Naive thymus-derived CD4-positive, alpha-beta T cell (primary cell): Measurements from ENCODE around the gene SERPINB5. TPM values are rescaled to one million over a fixed set of nuclear protein-coding genes. Genes with fewer than 3 reads are reported as not detected.

Source experiments
- ATAC-seq: fragments of 150-1000 bp; cut with Tn5 transposase; 2 replicates; pipeline ENCODE4 v1.10.0; 2021; ENCODE audit warnings: mild to moderate bottlenecking, moderate library complexity
- CTCF ChIA-PET: fragments of 350-600 bp; sonication (Branson Sonifier 250); formaldehyde crosslinking; loops from one replicate; lab custom pipeline; 2021; ENCODE audit warnings: antibody characterized with exemption; lab: Charles Lee
- POLR2A ChIA-PET: fragments of 350-600 bp; sonication (Branson Sonifier 250); formaldehyde crosslinking; loops from one replicate; lab custom pipeline; 2021; ENCODE audit warnings: antibody characterized with exemption, inconsistent platforms; lab: Charles Lee
- DNase-seq, 9 donors: peaks; one replicate each; pipeline versions ENCODE4 v3.0.0 to v3.0.0-alpha.2; 2020 to 2022; ENCODE audit warnings: mixed read lengths in 1 of 9
- H3K27ac ChIP-seq: one replicate; pipeline ENCODE4 v1.7.0; 2013; ENCODE audit warnings: mild to moderate bottlenecking, low read depth, low read length, moderate library complexity
- H3K27me3 ChIP-seq, 2 donors: one replicate each; pipeline ENCODE4 v1.7.0; 2013; ENCODE audit warnings: low read length in 2 of 2, mild to moderate bottlenecking in 2 of 2, moderate library complexity in 2 of 2; ENCODE audit not compliant: control insufficient read depth in 2 of 2, insufficient read depth in 2 of 2
- H3K36me3 ChIP-seq, 3 experiments: 1 replicate in 2 of 3; 2 replicates in 1 of 3; pipeline ENCODE4 v1.7.0; 2013; ENCODE audit warnings: low read length in 3 of 3, mild to moderate bottlenecking in 3 of 3, moderate library complexity in 1 of 3; ENCODE audit not compliant: insufficient read depth in 3 of 3, control insufficient read depth in 2 of 3
- H3K4me1 ChIP-seq, 2 donors: one replicate each; pipeline ENCODE4 v1.7.0; 2013; ENCODE audit warnings: low read length in 2 of 2, mild to moderate bottlenecking in 2 of 2, moderate library complexity in 1 of 2; ENCODE audit not compliant: control insufficient read depth in 2 of 2, insufficient read depth in 2 of 2
- H3K4me3 ChIP-seq: 2 replicates; pipeline ENCODE4 v1.7.0; 2013; ENCODE audit warnings: mild to moderate bottlenecking, low read length
- H3K9me3 ChIP-seq, 3 experiments: 1 replicate in 2 of 3; 2 replicates in 1 of 3; pipeline ENCODE4 v1.7.0; 2013; ENCODE audit warnings: low read length in 3 of 3; ENCODE audit not compliant: control insufficient read depth in 2 of 3
- H3K27ac Mint-ChIP-seq, 9 donors: one replicate each; pipeline ENCODE4 v1.8.0; 2020 to 2022; ENCODE audit warnings: mixed read lengths in 9 of 9, mild to moderate bottlenecking in 8 of 9, moderate library complexity in 5 of 9, inconsistent platforms in 2 of 9
- H3K27me3 Mint-ChIP-seq, 5 donors: one replicate each; pipeline ENCODE4 v1.8.0; 2021 to 2022; ENCODE audit warnings: mixed read lengths in 5 of 5, mild to moderate bottlenecking in 1 of 5
- H3K36me3 Mint-ChIP-seq, 5 donors: one replicate each; pipeline ENCODE4 v1.8.0; 2020 to 2022; ENCODE audit warnings: mixed read lengths in 5 of 5, mild to moderate bottlenecking in 3 of 5, inconsistent platforms in 1 of 5
- H3K4me1 Mint-ChIP-seq, 7 donors: one replicate each; pipeline ENCODE4 v1.8.0; 2020 to 2022; ENCODE audit warnings: mixed read lengths in 7 of 7, mild to moderate bottlenecking in 3 of 7, inconsistent platforms in 1 of 7
- H3K4me3 Mint-ChIP-seq, 10 donors: one replicate each; pipeline ENCODE4 v1.8.0; 2020 to 2022; ENCODE audit warnings: mild to moderate bottlenecking in 10 of 10, mixed read lengths in 10 of 10, moderate library complexity in 6 of 10, inconsistent platforms in 2 of 10
- H3K9me3 Mint-ChIP-seq, 11 donors: one replicate each; pipeline ENCODE4 v1.8.0; 2020 to 2022; ENCODE audit warnings: mixed read lengths in 11 of 11, mild to moderate bottlenecking in 4 of 11, inconsistent platforms in 1 of 11, moderate library complexity in 1 of 11
- intact Hi-C, 2 donors: fragments of 100-400 bp; cut with micrococcal nuclease; formaldehyde crosslinking; loops; one replicate each; pipeline ENCODE4 v1.15.1; 2023
- polyA plus RNA-seq, 2 donors: library from polyadenylated mRNA; unstranded; fragments of 300-500 nt; fragmentation: Illumina TruSeq; gene quantifications; one replicate each; pipeline ENCODE4 v1.2.3, GENCODE V29; 2021
- total RNA-seq, 6 experiments: library from RNA in 5 of 6; stranded (reverse) in 5 of 6; gene quantifications; 1 replicate in 5 of 6; 2 replicates in 1 of 6; pipeline ENCODE4 v1.2.3 and lab custom pipeline; 2021 to 2026

SERPINB5 gene
- total and polyA plus RNA-seq, 7 experiments from 2014 or later: not detected

- H3K27me3 Mint-ChIP-seq: peaks cover 0 to 43% (median 5%) of the 10 kb centered on the region in 5 donors
- no peak overlapping the region for H3K4me3 Mint-ChIP-seq
- H3K9me3 Mint-ChIP-seq: no peaks in the 10 kb centered on the region
- peak; percentile 81 for ATAC-seq
- DNase-seq: peak; percentile 12 to 64 (median 49)
- intact Hi-C loops: loop anchor here (1.0 to 5.0 kb wide), 10 partner anchors 17 to 801 kb away; partner anchors contain the start of genes VPS4B (in 2 of the 2) and PHLPP1 (in 1 of the 2)
- Histone ChIP-seq H3K4me3 (no peak overlapping the region), H3K27ac (no peak overlapping the region), H3K36me3 (no peaks in the 10 kb centered on the region), H3K4me1 (no peaks in the 10 kb centered on the region), H3K27me3 (no peaks in the 10 kb centered on the region), H3K9me3 (no peaks in the 10 kb centered on the region)
- ChIA-PET CTCF (interaction anchor here (0.6 to 7.2 kb wide), 16 partner anchors 16 to 801 kb away, joined by 3 to 77 read pairs (median 4); partner anchors contain the start of genes BCL2 and VPS4B), POLR2A (interaction anchor here (1.0 kb wide), 1 partner anchor 307 kb away, joined by 3 read pairs; no protein-coding TSS in a partner anchor)
- peaks cover 0 to 4% (median 3%) of the 10 kb centered on the region in 7 donors for H3K4me1 Mint-ChIP-seq
- no peaks in the 10 kb centered on the region for H3K36me3 Mint-ChIP-seq
- no peak overlapping the region for H3K27ac Mint-ChIP-seq
These were observed 37.4 kb upstream of the SERPINB5 start for GRCh38 chr18:63439334-63439733.

DNA sequence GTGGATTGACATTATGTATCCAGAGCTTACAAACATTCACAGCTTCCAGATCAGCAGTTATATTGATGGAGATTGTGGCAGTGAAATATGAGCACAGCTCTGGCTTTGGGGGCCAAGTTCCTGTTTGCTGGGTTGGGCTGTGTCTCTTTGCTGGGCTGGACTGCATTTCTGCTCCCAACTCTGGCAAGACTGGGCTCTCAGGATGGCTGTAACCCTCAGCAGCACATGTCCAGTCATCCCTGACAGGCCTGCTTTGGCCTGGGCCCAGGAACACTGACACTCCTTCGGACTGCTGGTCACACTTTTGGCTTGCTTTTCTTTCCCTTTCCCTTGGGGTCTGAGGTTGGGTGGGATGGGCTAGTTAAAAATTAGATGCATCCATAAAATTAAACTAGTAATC lies 36.5 kb upstream of the SERPINB5 start:
- H3K36me3 ChIP-seq: no peaks in the 10 kb centered on the region
- H3K9me3 ChIP-seq: no peaks in the 10 kb centered on the region
- no peaks in the 10 kb centered on the region for H3K4me1 ChIP-seq
- POLR2A ChIA-PET: interaction anchor here (1.0 kb wide), 1 partner anchor 308 kb away, joined by 3 read pairs; no protein-coding TSS in a partner anchor
- DNase-seq (no peak), ATAC-seq (no peak)
- H3K27me3 ChIP-seq: no peaks in the 10 kb centered on the region
- H3K4me3 Mint-ChIP-seq: no peak overlapping the region
- peaks cover 0 to 35% (median 5%) of the 10 kb centered on the region in 5 donors for H3K27me3 Mint-ChIP-seq
- H3K27ac Mint-ChIP-seq: no peak overlapping the region
- no peak overlapping the region for H3K4me3 ChIP-seq
- H3K9me3 Mint-ChIP-seq: no peaks in the 10 kb centered on the region
- no peaks in the 10 kb centered on the region for H3K36me3 Mint-ChIP-seq
- H3K4me1 Mint-ChIP-seq: peaks cover 0 to 4% (median 3%) of the 10 kb centered on the region in 7 donors
- no peak overlapping the region for H3K27ac ChIP-seq
- CTCF ChIA-PET: interaction anchor here (1.0 to 7.2 kb wide), 6 partner anchors 95 to 427 kb away, joined by 3 to 77 read pairs (median 7); no protein-coding TSS in a partner anchor
- intact Hi-C loops: no loop called here

- Histone ChIP-seq H3K4me3 (no peak overlapping the region), H3K36me3 (no peaks in the 10 kb centered on the region), H3K4me1 (no peaks in the 10 kb centered on the region), H3K9me3 (no peaks in the 10 kb centered on the region), H3K27ac (no peak overlapping the region), H3K27me3 (no peaks in the 10 kb centered on the region)
- H3K9me3 Mint-ChIP-seq: no peaks in the 10 kb centered on the region
- no peak overlapping the region for H3K27ac Mint-ChIP-seq
- H3K36me3 Mint-ChIP-seq: no peaks in the 10 kb centered on the region
- DNase-seq: no peak
- H3K27me3 Mint-ChIP-seq: peaks cover 0 to 31% (median 5%) of the 10 kb centered on the region in 5 donors
- CTCF ChIA-PET: interaction anchor here (1.0 to 7.2 kb wide), 3 partner anchors 100 to 425 kb away, joined by 3 to 77 read pairs (median 36); no protein-coding TSS in a partner anchor
- no peak overlapping the region for H3K4me3 Mint-ChIP-seq
- H3K4me1 Mint-ChIP-seq: peaks cover 0 to 4% (median 3%) of the 10 kb centered on the region in 7 donors
- intact Hi-C loops: no loop called here
- POLR2A ChIA-PET: no interaction called here
- ATAC-seq: peak; percentile 64
These were observed 35.9 kb upstream of the SERPINB5 start for GRCh38 chr18:63440881-63441280.

DNA sequence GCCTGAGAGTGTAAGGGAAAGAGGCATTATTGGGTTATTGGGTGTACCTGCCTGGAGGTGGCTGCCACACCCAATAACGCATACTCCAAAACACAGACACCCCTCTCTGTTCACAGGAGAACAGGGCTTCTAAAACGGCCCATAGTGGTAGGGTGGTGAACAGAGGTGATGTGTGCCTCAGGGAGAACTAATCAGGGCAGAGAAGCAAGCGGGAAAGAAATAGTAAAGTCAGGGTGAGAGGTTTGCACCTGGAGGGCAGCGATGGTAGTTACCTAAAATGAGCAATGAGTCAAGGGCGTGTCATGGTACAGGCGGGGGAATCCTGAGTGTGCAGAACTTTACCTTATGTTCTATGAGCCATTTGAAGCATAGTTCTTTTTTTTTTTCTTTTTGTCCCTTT lies 32.9 kb upstream of the SERPINB5 start:
- Histone ChIP-seq H3K27ac (no peak overlapping the region), H3K9me3 (no peaks in the 10 kb centered on the region), H3K4me1 (no peaks in the 10 kb centered on the region), H3K36me3 (no peaks in the 10 kb centered on the region), H3K4me3 (no peak overlapping the region), H3K27me3 (no peaks in the 10 kb centered on the region)
- H3K9me3 Mint-ChIP-seq: no peaks in the 10 kb centered on the region
- peaks cover 0 to 4% (median 2%) of the 10 kb centered on the region in 7 donors for H3K4me1 Mint-ChIP-seq
- DNase-seq (no peak), ATAC-seq (no peak)
- ChIA-PET POLR2A (interaction anchor here (1.0 kb wide), 1 partner anchor 18 kb away, joined by 3 read pairs; no protein-coding TSS in a partner anchor), CTCF (interaction anchor here (1.0 kb wide), 1 partner anchor 427 kb away, joined by 7 read pairs; no protein-coding TSS in a partner anchor)
- H3K27me3 Mint-ChIP-seq: peaks cover 0 to 23% (median 0%) of the 10 kb centered on the region in 5 donors
- intact Hi-C loops: no loop called here
- H3K36me3 Mint-ChIP-seq: no peaks in the 10 kb centered on the region
- H3K4me3 Mint-ChIP-seq: no peak overlapping the region
- no peak overlapping the region for H3K27ac Mint-ChIP-seq

- no peak overlapping the region for H3K4me3 ChIP-seq
- Mint-ChIP-seq H3K9me3 (no peaks in the 10 kb centered on the region), H3K36me3 (no peaks in the 10 kb centered on the region), H3K4me1 (no peaks in the 10 kb centered on the region), H3K27me3 (peaks cover 0 to 19% (median 0%) of the 10 kb centered on the region in 5 donors), H3K27ac (no peak overlapping the region), H3K4me3 (no peak overlapping the region)
- H3K27me3 ChIP-seq: no peaks in the 10 kb centered on the region
- intact Hi-C loops: no loop called here
- H3K27ac ChIP-seq: no peak overlapping the region
- H3K4me1 ChIP-seq: no peaks in the 10 kb centered on the region
- ATAC-seq: peak; percentile 82
- ChIA-PET CTCF (interaction anchor here (1.0 kb wide), 1 partner anchor 428 kb away, joined by 7 read pairs; no protein-coding TSS in a partner anchor), POLR2A (interaction anchor here (1.0 kb wide), 1 partner anchor 18 kb away, joined by 3 read pairs; no protein-coding TSS in a partner anchor)
- no peaks in the 10 kb centered on the region for H3K9me3 ChIP-seq
- no peaks in the 10 kb centered on the region for H3K36me3 ChIP-seq
- DNase-seq: no peak
These were observed 32.2 kb upstream of the SERPINB5 start for GRCh38 chr18:63444580-63444979.

- POLR2A ChIA-PET: no interaction called here
- no peaks in the 10 kb centered on the region for H3K9me3 ChIP-seq
- intact Hi-C loops: no loop called here
These were observed 31.7 kb upstream of the SERPINB5 start for GRCh38 chr18:63445037-63445436.

More at GRCh38 chr18:63445037-63445436, 31.7 kb upstream of the SERPINB5 start:
- H3K4me1 Mint-ChIP-seq: no peaks in the 10 kb centered on the region
- CTCF ChIA-PET: no interaction called here
- DNase-seq (no peak), ATAC-seq (no peak)
- no peak overlapping the region for H3K4me3 Mint-ChIP-seq
- H3K27me3 ChIP-seq: no peaks in the 10 kb centered on the region
- no peaks in the 10 kb centered on the region for H3K9me3 Mint-ChIP-seq
- H3K27ac Mint-ChIP-seq: no peak overlapping the region
- H3K27ac ChIP-seq: no peak overlapping the region
- H3K4me1 ChIP-seq: no peaks in the 10 kb centered on the region
- H3K36me3 ChIP-seq: no peaks in the 10 kb centered on the region
- H3K36me3 Mint-ChIP-seq: no peaks in the 10 kb centered on the region
- no peak overlapping the region for H3K4me3 ChIP-seq
- peaks cover 0 to 16% (median 0%) of the 10 kb centered on the region in 5 donors for H3K27me3 Mint-ChIP-seq
